ENCODE measurements around the gene SLC7A6. TPM values are rescaled to one million over a fixed set of nuclear protein-coding genes. Genes with fewer than 3 reads are reported as not detected.

The SLC7A6 gene
- total and polyA plus RNA-seq, 10 of the 15 experiments (the other 5 are each of a cell fraction or from before 2014, with no cell fraction given), result 8.2 to 60.4 (median 28.6) TPM

- no peak overlapping the region for H3K27ac ChIP-seq (ENCODE audit: control insufficient read depth, insufficient read depth)
- H3K4me3 ChIP-seq, result no peak overlapping the region
- H3K9ac ChIP-seq (ENCODE audit: control insufficient read depth, insufficient read depth, low read length), result no peak overlapping the region
- no peak overlapping the region for H2AFZ ChIP-seq (ENCODE audit: control insufficient read depth, low read depth, low read length)
- DNase-seq (ENCODE audit: low read depth, low spot score), result no peak
- no peak for ATAC-seq
- in situ Hi-C loops (cut with MboI) (no loop called here), intact Hi-C loops (cut with micrococcal nuclease; ENCODE audit: unreplicated experiment) (no loop called here)
- 78% methylated on average over 3 of the region's 3 CpGs for WGBS (ENCODE audit: insufficient coverage, insufficient replicate concordance, low lambda C conversion rate, missing lambda C conversion rate)
- no peak overlapping the region for H3K4me2 ChIP-seq (ENCODE audit: control insufficient read depth, insufficient read depth)
- ChIA-PET SMC1A (ENCODE audit: uncharacterized antibody, unreplicated experiment) (no interaction called here), POLR2A (no interaction called here), RAD21 (ENCODE audit: unreplicated experiment) (no interaction called here), CTCF (no interaction called here)
- H3K4me1 ChIP-seq (ENCODE audit: control insufficient read depth, insufficient read depth, low read length), result peaks cover 7% of the 10 kb centered on the region
- no peak for FAIRE-seq
- no peaks in the 10 kb centered on the region for H3K79me2 ChIP-seq (ENCODE audit: control insufficient read depth, insufficient read depth, low read length)
- H3K9me3 ChIP-seq (replicated peaks; ENCODE audit: control insufficient read depth, insufficient read depth, low read length), result no peaks in the 10 kb centered on the region
- BruUV-seq (replicated peaks), result no TSS peak
- TF ChIP-seq RUNX3 (IDR thresholded peaks at IDR 0.05; ENCODE audit: low read length), result no peak
- TF ChIP-seq YY1 (IDR thresholded peaks at IDR 0.05; ENCODE audit: low read depth, low read length), result no peak
- no peak for TF ChIP-seq MYC (IDR thresholded peaks at IDR 0.05; ENCODE audit: insufficient read depth, insufficient read length, insufficient replicate concordance, low read length, severe bottlenecking)
- no peak for TF ChIP-seq E2F8 (IDR thresholded peaks at IDR 0.05; ENCODE audit: low read depth, partially characterized antibody)
- no peak for TF ChIP-seq ZNF687 (IDR thresholded peaks at IDR 0.05)
- TF ChIP-seq ZNF207 (IDR thresholded peaks at IDR 0.05; ENCODE audit: borderline replicate concordance), result no peak
- no peak for TF ChIP-seq POU2F2 (IDR thresholded peaks at IDR 0.05; ENCODE audit: borderline replicate concordance, low read depth, low read length)
- TF ChIP-seq USF2 (IDR thresholded peaks at IDR 0.05; ENCODE audit: borderline replicate concordance, low read depth, low read length), result no peak
- TF ChIP-seq RBBP5 (conservative IDR thresholded peaks at IDR 0.05), result no peak
- TF ChIP-seq JUNB (IDR thresholded peaks at IDR 0.05), result no peak
- TF ChIP-seq ETV6 (conservative IDR thresholded peaks at IDR 0.05 in 1 of 2, IDR thresholded peaks at IDR 0.05 in 1 of 2; ENCODE audit: borderline replicate concordance in 1 of 2, low read depth in 1 of 2), result no peak
- TF ChIP-seq SIN3A (IDR thresholded peaks at IDR 0.05; ENCODE audit: low read depth, low read length), result no peak
- TF ChIP-seq MXI1 (IDR thresholded peaks at IDR 0.05; ENCODE audit: low read depth, low read length), result no peak
- TF ChIP-seq SMARCA5 (IDR thresholded peaks at IDR 0.05), result no peak
- TF ChIP-seq HDGF (IDR thresholded peaks at IDR 0.05), result no peak
- TF ChIP-seq NR2C1 (IDR thresholded peaks at IDR 0.05), result no peak
- H3K36me3 ChIP-seq (ENCODE audit: control insufficient read depth in 2 of 2, insufficient read depth in 2 of 2, low read length in 1 of 2), result no peaks in the 10 kb centered on the region; a peak in 1 of 4 replicates
- no peaks in the 10 kb centered on the region for H4K20me1 ChIP-seq (ENCODE audit: control insufficient read depth, insufficient read depth)
- H3K27me3 ChIP-seq (replicated peaks in 1 of 2; ENCODE audit: control insufficient read depth in 2 of 2, insufficient read depth in 2 of 2, low read length in 1 of 2), result no peaks in the 10 kb centered on the region
Measured at GRCh38 chr16:68214726-68215125, 49.6 kb upstream of the SLC7A6 start.

Measured in GM12878 (cell line).